ENCODE data around the gene SEC16B. TPM values are rescaled to one million over a fixed set of nuclear protein-coding genes. Genes with fewer than 3 reads are reported as not detected.

Gene SEC16B, protein sequence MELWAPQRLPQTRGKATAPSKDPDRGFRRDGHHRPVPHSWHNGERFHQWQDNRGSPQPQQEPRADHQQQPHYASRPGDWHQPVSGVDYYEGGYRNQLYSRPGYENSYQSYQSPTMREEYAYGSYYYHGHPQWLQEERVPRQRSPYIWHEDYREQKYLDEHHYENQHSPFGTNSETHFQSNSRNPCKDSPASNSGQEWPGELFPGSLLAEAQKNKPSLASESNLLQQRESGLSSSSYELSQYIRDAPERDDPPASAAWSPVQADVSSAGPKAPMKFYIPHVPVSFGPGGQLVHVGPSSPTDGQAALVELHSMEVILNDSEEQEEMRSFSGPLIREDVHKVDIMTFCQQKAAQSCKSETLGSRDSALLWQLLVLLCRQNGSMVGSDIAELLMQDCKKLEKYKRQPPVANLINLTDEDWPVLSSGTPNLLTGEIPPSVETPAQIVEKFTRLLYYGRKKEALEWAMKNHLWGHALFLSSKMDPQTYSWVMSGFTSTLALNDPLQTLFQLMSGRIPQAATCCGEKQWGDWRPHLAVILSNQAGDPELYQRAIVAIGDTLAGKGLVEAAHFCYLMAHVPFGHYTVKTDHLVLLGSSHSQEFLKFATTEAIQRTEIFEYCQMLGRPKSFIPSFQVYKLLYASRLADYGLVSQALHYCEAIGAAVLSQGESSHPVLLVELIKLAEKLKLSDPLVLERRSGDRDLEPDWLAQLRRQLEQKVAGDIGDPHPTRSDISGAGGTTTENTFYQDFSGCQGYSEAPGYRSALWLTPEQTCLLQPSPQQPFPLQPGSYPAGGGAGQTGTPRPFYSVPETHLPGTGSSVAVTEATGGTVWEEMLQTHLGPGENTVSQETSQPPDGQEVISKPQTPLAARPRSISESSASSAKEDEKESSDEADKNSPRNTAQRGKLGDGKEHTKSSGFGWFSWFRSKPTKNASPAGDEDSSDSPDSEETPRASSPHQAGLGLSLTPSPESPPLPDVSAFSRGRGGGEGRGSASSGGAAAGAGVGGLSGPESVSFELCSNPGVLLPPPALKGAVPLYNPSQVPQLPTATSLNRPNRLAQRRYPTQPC
- under 1 TPM in 1 of 5 experiments, not detected in 4; 0.27 TPM for total RNA-seq
- polyA plus RNA-seq, result not detected
- total RNA-seq, result not detected

- H3K4me1 Mint-ChIP-seq, result no peaks in the 10 kb centered on the region
- POLR2A ChIA-PET, result no interaction called here
- CTCF ChIA-PET, result no interaction called here
- no peaks in the 10 kb centered on the region for H3K4me1 ChIP-seq (ENCODE audit: control insufficient read depth in 2 of 2, insufficient read depth in 2 of 2, low read length in 2 of 2)
- H3K9me3 ChIP-seq (ENCODE audit: control insufficient read depth in 2 of 3, low read length in 3 of 3), result no peaks in the 10 kb centered on the region
- ATAC-seq (no peak), DNase-seq (no peak)
- H3K27me3 Mint-ChIP-seq, result peaks cover 0 to 8% (median 0%) of the 10 kb centered on the region in 5 donors
- H3K27ac ChIP-seq (ENCODE audit: low read depth, low read length), result no peak within 1 kb of the TSS
- no peaks in the 10 kb centered on the region for H3K27me3 ChIP-seq (ENCODE audit: control insufficient read depth in 2 of 2, insufficient read depth in 2 of 2, low read length in 2 of 2)
- H3K4me3 Mint-ChIP-seq, result no peak within 1 kb of the TSS
- intact Hi-C loops (cut with micrococcal nuclease), result no loop called here
- H3K27ac Mint-ChIP-seq, result no peak within 1 kb of the TSS
- H3K4me3 ChIP-seq (ENCODE audit: low read length), result no peak within 1 kb of the TSS
- no peaks in the 10 kb centered on the region for H3K36me3 Mint-ChIP-seq
- peaks cover 0 to 10% (median 3%) of the 10 kb centered on the region in 11 donors for H3K9me3 Mint-ChIP-seq
- H3K36me3 ChIP-seq (ENCODE audit: control insufficient read depth in 2 of 3, insufficient read depth in 3 of 3, low read length in 3 of 3), result no peaks in the 10 kb centered on the region
Measured at GRCh38 chr1:177969825-177970371, at the start of gene SEC16B. Gene SEC16B, minus strand, starts transcription at chr1:177970058. Its CDS starts 2,077 bp downstream, at chr1:177967981.

GRCh38 chr1:178019622-178020021 lies 49.8 kb upstream of the SEC16B start:
- no peaks in the 10 kb centered on the region for H3K4me1 ChIP-seq (ENCODE audit: control insufficient read depth in 2 of 2, insufficient read depth in 2 of 2, low read length in 2 of 2)
- no peaks in the 10 kb centered on the region for H3K4me1 Mint-ChIP-seq
- H3K27me3 Mint-ChIP-seq, result peaks cover 0 to 5% (median 0%) of the 10 kb centered on the region in 5 donors
- CTCF ChIA-PET, result no interaction called here
- H3K36me3 ChIP-seq (ENCODE audit: control insufficient read depth in 2 of 3, insufficient read depth in 3 of 3, low read length in 3 of 3), result no peaks in the 10 kb centered on the region
- no peaks in the 10 kb centered on the region for H3K9me3 ChIP-seq (ENCODE audit: control insufficient read depth in 2 of 3, low read length in 3 of 3)
- H3K27ac Mint-ChIP-seq, result no peak overlapping the region
- no peaks in the 10 kb centered on the region for H3K36me3 Mint-ChIP-seq
- H3K27ac ChIP-seq (ENCODE audit: low read depth, low read length), result no peak overlapping the region
- H3K4me3 Mint-ChIP-seq, result no peak overlapping the region
- ATAC-seq (no peak), DNase-seq (no peak)
- intact Hi-C loops (cut with micrococcal nuclease), result no loop called here
- POLR2A ChIA-PET, result no interaction called here
- peaks cover 0 to 21% (median 7%) of the 10 kb centered on the region in 11 donors for H3K9me3 Mint-ChIP-seq
- H3K27me3 ChIP-seq (ENCODE audit: control insufficient read depth in 2 of 2, insufficient read depth in 2 of 2, low read length in 2 of 2), result no peaks in the 10 kb centered on the region
- no peak overlapping the region for H3K4me3 ChIP-seq (ENCODE audit: low read length)

DNA sequence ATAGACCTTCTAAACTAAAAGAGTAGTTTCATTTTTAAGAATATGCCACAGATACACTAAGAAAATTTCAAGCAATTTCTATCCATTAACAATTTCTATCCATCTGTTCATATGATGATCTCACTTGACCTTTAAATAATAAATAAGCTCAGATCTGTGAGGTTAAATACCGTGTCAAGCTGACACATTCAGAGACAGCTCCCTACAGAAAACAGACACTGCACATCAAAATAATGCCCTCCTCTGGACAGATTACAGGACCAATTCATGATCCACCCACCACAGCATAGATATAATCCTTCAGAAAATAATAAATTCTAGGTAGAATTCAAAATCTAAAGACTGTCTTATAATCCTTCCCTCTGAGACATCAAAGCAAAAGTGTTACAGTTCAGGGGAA lies 49.4 kb upstream of the SEC16B start:
- Mint-ChIP-seq H3K4me1 (no peaks in the 10 kb centered on the region), H3K4me3 (no peak overlapping the region), H3K27ac (no peak overlapping the region), H3K9me3 (peaks cover 0 to 21% (median 7%) of the 10 kb centered on the region in 11 donors), H3K27me3 (peaks cover 0 to 5% (median 0%) of the 10 kb centered on the region in 5 donors), H3K36me3 (no peaks in the 10 kb centered on the region)
- H3K36me3 ChIP-seq (ENCODE audit: control insufficient read depth in 2 of 3, insufficient read depth in 3 of 3, low read length in 3 of 3), result no peaks in the 10 kb centered on the region
- H3K27me3 ChIP-seq (ENCODE audit: control insufficient read depth in 2 of 2, insufficient read depth in 2 of 2, low read length in 2 of 2), result no peaks in the 10 kb centered on the region
- no peak for ATAC-seq
- no peak for DNase-seq
- H3K4me1 ChIP-seq (ENCODE audit: control insufficient read depth in 2 of 2, insufficient read depth in 2 of 2, low read length in 2 of 2), result no peaks in the 10 kb centered on the region
- CTCF ChIA-PET, result no interaction called here
- no peak overlapping the region for H3K4me3 ChIP-seq (ENCODE audit: low read length)
- POLR2A ChIA-PET, result no interaction called here
- intact Hi-C loops (cut with micrococcal nuclease), result no loop called here
- no peak overlapping the region for H3K27ac ChIP-seq (ENCODE audit: low read depth, low read length)
- no peaks in the 10 kb centered on the region for H3K9me3 ChIP-seq (ENCODE audit: control insufficient read depth in 2 of 3, low read length in 3 of 3)

DNA sequence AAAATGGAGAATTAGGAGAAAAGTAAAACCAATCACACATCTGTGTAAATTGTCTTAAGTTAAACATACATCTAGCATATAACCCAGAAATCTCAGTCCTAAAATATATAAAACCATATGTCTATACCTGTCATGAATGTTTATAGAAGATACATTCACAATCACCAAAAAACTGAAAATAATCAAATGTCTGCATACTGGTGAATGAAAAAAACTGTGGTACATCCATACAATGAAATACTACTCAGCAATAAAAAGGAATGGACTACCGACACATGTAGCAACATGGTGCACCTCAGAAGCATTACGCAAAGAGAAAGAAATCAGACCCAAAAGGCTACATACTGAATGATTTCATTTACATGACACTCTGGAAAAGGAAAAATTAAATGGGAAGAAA lies 47.7 kb upstream of the SEC16B start:
- Histone ChIP-seq H3K27ac (ENCODE audit: low read depth, low read length) (no peak overlapping the region), H3K9me3 (ENCODE audit: control insufficient read depth in 2 of 3, low read length in 3 of 3) (no peaks in the 10 kb centered on the region), H3K4me1 (ENCODE audit: control insufficient read depth in 2 of 2, insufficient read depth in 2 of 2, low read length in 2 of 2) (no peaks in the 10 kb centered on the region), H3K36me3 (ENCODE audit: control insufficient read depth in 2 of 3, insufficient read depth in 3 of 3, low read length in 3 of 3) (no peaks in the 10 kb centered on the region), H3K27me3 (ENCODE audit: control insufficient read depth in 2 of 2, insufficient read depth in 2 of 2, low read length in 2 of 2) (no peaks in the 10 kb centered on the region), H3K4me3 (ENCODE audit: low read length) (no peak overlapping the region)
- peaks cover 0 to 17% (median 8%) of the 10 kb centered on the region in 11 donors for H3K9me3 Mint-ChIP-seq
- peaks cover 0 to 5% (median 0%) of the 10 kb centered on the region in 5 donors for H3K27me3 Mint-ChIP-seq
- DNase-seq, result no peak
- ATAC-seq, result no peak
- H3K27ac Mint-ChIP-seq, result no peak overlapping the region
- H3K4me3 Mint-ChIP-seq, result no peak overlapping the region
- H3K4me1 Mint-ChIP-seq, result no peaks in the 10 kb centered on the region
- CTCF ChIA-PET, result no interaction called here
- POLR2A ChIA-PET, result no interaction called here
- intact Hi-C loops (cut with micrococcal nuclease), result no loop called here
- no peaks in the 10 kb centered on the region for H3K36me3 Mint-ChIP-seq

DNA sequence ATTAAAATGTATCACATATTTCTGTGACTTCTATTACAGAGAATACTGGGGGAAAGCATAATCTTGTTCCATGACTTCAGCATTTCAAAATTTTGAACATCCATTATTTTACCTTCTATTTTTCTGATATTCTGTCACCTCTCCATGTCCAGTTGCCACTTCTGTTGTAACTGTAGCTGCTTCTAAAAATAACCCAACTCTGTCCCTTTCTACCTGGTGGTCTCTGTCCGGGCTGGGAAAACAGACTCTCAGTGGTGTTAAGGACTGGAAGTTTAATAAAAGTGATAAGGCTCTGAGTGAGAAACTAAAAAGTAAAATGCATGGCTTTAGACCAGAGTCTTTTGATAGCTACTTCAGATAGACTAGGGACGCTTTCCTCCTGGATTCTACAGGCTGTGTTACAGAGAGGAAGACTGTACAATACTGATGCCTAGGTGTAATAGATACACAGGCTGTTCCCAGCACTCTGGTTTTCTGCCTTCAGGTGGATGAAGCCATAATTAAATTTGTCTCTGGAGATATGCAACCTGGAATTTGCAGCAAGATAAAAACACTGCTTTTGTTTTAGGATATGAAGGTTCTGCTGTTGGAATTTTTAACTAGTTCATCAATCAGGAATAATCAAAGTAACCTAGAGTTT lies 42.1 kb upstream of the SEC16B start:
- Mint-ChIP-seq H3K4me3 (no peak overlapping the region), H3K9me3 (peaks cover 0 to 13% (median 5%) of the 10 kb centered on the region in 11 donors), H3K36me3 (no peaks in the 10 kb centered on the region), H3K4me1 (no peaks in the 10 kb centered on the region), H3K27me3 (no peaks in the 10 kb centered on the region), H3K27ac (no peak overlapping the region)
- no peaks in the 10 kb centered on the region for H3K4me1 ChIP-seq (ENCODE audit: control insufficient read depth in 2 of 2, insufficient read depth in 2 of 2, low read length in 2 of 2)
- no peaks in the 10 kb centered on the region for H3K9me3 ChIP-seq (ENCODE audit: control insufficient read depth in 2 of 3, low read length in 3 of 3)
- POLR2A ChIA-PET, result no interaction called here
- intact Hi-C loops (cut with micrococcal nuclease), result no loop called here
- CTCF ChIA-PET, result no interaction called here
- H3K27me3 ChIP-seq (ENCODE audit: control insufficient read depth in 2 of 2, insufficient read depth in 2 of 2, low read length in 2 of 2), result no peaks in the 10 kb centered on the region
- no peak overlapping the region for H3K27ac ChIP-seq (ENCODE audit: low read depth, low read length)
- H3K36me3 ChIP-seq (ENCODE audit: control insufficient read depth in 2 of 3, insufficient read depth in 3 of 3, low read length in 3 of 3), result no peaks in the 10 kb centered on the region
- ATAC-seq (no peak), DNase-seq (no peak)
- no peak overlapping the region for H3K4me3 ChIP-seq (ENCODE audit: low read length)

- ATAC-seq, result no peak
Measured at GRCh38 chr1:178011465-178011828, 41.6 kb upstream of the SEC16B start.

More at GRCh38 chr1:178011465-178011828, 41.6 kb upstream of the SEC16B start:
- intact Hi-C loops (cut with micrococcal nuclease), result no loop called here
- Mint-ChIP-seq H3K4me3 (no peak overlapping the region), H3K4me1 (no peaks in the 10 kb centered on the region), H3K36me3 (no peaks in the 10 kb centered on the region), H3K27me3 (no peaks in the 10 kb centered on the region), H3K27ac (no peak overlapping the region), H3K9me3 (peaks cover 0 to 19% (median 5%) of the 10 kb centered on the region in 11 donors)
- Histone ChIP-seq H3K27me3 (ENCODE audit: control insufficient read depth in 2 of 2, insufficient read depth in 2 of 2, low read length in 2 of 2) (no peaks in the 10 kb centered on the region), H3K36me3 (ENCODE audit: control insufficient read depth in 2 of 3, insufficient read depth in 3 of 3, low read length in 3 of 3) (no peaks in the 10 kb centered on the region), H3K4me3 (ENCODE audit: low read length) (no peak overlapping the region), H3K27ac (ENCODE audit: low read depth, low read length) (no peak overlapping the region), H3K4me1 (ENCODE audit: control insufficient read depth in 2 of 2, insufficient read depth in 2 of 2, low read length in 2 of 2) (no peaks in the 10 kb centered on the region), H3K9me3 (ENCODE audit: control insufficient read depth in 2 of 3, low read length in 3 of 3) (no peaks in the 10 kb centered on the region)
- no peak for DNase-seq
- ChIA-PET POLR2A (interaction anchor here (0.7 kb wide), 1 partner anchor 138 kb away, joined by 3 read pairs; no protein-coding TSS in a partner anchor), CTCF (no interaction called here)

Data from naive thymus-derived CD4-positive, alpha-beta T cell (primary cell).